ENCODE data around the gene CKS1B. TPM values are rescaled to one million over a fixed set of nuclear protein-coding genes. Genes with fewer than 3 reads are reported as not detected.

Gene CKS1B
- total RNA-seq, 1 experiment from 2014 or later = 258 TPM

DNA sequence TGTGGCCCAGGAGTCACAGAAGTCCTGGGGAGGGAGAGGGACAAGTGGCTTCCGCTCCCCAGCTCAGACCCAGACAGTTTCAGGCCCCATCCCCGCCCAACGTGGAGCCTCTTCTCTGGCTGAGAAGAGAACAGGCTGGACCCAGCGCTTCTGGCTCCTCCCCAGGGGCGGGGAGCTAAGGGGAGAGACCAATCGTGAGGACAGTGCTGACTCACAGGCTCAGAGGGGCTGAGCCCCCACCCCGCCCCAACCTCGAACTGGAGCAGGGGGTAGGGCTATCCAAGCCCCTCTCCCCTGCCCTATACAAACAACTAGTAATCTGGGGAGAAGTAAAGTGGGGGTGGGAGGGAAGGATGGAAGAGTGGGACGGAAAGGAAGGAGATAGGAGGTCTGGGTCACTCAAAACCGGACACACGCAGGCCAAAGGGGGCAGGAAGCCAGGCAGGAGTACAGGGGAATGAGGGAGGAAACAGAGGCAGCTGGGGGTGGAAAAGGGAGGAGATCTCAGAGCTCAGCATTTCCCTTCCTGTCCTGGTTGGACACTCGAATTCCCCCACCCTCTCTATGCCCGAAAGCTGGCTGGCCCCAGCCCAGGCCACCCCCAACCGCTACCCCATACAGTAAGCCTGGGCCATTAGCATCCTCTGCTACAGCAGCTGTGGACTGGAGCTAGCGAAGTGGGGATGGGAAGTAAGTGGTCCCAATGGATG lies 3.7 kb upstream of the CKS1B start, which contains the start of gene SHC1:
TSS of gene SHC1 (minus strand) at position 117 of the 710 bp plus-strand sequence. CDS start 221 bp downstream, outside the sequence.
- H3K4me3 Mint-ChIP-seq = no peak within 1 kb of the TSS
- CTCF ChIA-PET = interaction anchor here (0.8 to 8.3 kb wide), 24 partner anchors 9 to 280 kb away, joined by 3 to 176 read pairs (median 6); partner anchors contain the start of genes ADAM15, FLAD1, KRTCAP2 and LENEP
- H3K9me3 Mint-ChIP-seq = no peaks in the 10 kb centered on the region
- peaks cover 25% of the 10 kb centered on the region for H3K36me3 Mint-ChIP-seq
- DNase-seq (ENCODE audit: low spot score) (peak; percentile 96), ATAC-seq (peak; percentile 63)
- TF ChIP-seq IRF1 (CRISPR knock-in tag; IDR thresholded peaks at IDR 0.05) = no peak
- TF ChIP-seq, protein P1, sequence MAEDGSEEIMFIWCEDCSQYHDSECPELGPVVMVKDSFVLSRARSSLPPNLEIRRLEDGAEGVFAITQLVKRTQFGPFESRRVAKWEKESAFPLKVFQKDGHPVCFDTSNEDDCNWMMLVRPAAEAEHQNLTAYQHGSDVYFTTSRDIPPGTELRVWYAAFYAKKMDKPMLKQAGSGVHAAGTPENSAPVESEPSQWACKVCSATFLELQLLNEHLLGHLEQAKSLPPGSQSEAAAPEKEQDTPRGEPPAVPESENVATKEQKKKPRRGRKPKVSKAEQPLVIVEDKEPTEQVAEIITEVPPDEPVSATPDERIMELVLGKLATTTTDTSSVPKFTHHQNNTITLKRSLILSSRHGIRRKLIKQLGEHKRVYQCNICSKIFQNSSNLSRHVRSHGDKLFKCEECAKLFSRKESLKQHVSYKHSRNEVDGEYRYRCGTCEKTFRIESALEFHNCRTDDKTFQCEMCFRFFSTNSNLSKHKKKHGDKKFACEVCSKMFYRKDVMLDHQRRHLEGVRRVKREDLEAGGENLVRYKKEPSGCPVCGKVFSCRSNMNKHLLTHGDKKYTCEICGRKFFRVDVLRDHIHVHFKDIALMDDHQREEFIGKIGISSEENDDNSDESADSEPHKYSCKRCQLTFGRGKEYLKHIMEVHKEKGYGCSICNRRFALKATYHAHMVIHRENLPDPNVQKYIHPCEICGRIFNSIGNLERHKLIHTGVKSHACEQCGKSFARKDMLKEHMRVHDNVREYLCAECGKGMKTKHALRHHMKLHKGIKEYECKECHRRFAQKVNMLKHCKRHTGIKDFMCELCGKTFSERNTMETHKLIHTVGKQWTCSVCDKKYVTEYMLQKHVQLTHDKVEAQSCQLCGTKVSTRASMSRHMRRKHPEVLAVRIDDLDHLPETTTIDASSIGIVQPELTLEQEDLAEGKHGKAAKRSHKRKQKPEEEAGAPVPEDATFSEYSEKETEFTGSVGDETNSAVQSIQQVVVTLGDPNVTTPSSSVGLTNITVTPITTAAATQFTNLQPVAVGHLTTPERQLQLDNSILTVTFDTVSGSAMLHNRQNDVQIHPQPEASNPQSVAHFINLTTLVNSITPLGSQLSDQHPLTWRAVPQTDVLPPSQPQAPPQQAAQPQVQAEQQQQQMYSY (CRISPR knock-in tag; IDR thresholded peaks at IDR 0.05) = peak; percentile 48; the same call in 1 of the 2 replicates
- TF ChIP-seq PRRX2 (CRISPR knock-in tag; IDR thresholded peaks at IDR 0.05) = 0 out of 2 replicates have a peak, but pooled peaks have one; percentile 35
- TF ChIP-seq, protein P2, sequence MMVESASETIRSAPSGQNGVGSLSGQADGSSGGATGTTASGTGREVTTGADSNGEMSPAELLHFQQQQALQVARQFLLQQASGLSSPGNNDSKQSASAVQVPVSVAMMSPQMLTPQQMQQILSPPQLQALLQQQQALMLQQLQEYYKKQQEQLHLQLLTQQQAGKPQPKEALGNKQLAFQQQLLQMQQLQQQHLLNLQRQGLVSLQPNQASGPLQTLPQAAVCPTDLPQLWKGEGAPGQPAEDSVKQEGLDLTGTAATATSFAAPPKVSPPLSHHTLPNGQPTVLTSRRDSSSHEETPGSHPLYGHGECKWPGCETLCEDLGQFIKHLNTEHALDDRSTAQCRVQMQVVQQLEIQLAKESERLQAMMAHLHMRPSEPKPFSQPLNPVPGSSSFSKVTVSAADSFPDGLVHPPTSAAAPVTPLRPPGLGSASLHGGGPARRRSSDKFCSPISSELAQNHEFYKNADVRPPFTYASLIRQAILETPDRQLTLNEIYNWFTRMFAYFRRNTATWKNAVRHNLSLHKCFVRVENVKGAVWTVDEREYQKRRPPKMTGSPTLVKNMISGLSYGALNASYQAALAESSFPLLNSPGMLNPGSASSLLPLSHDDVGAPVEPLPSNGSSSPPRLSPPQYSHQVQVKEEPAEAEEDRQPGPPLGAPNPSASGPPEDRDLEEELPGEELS (CRISPR knock-in tag; IDR thresholded peaks at IDR 0.05) = 0 out of 2 replicates have a peak, but pooled peaks have one; percentile 25
- 0 out of 2 replicates have a peak, but pooled peaks have one; percentile 10 for TF ChIP-seq NFE2L1 (CRISPR knock-in tag; IDR thresholded peaks at IDR 0.05)
- TF ChIP-seq TEAD1 (CRISPR knock-in tag; IDR thresholded peaks at IDR 0.05) = peak; percentile 56; the same call in 1 of the 2 replicates
- no peak for TF ChIP-seq KAT7 (CRISPR knock-in tag; IDR thresholded peaks at IDR 0.05; ENCODE audit: borderline replicate concordance)
- TF ChIP-seq TP53 (CRISPR knock-in tag; IDR thresholded peaks at IDR 0.05) = no peak
- 0 out of 2 replicates have a peak, but pooled peaks have one; percentile 12 for TF ChIP-seq GABPB1 (CRISPR knock-in tag; IDR thresholded peaks at IDR 0.05)
- no peak for TF ChIP-seq CBFB (CRISPR knock-in tag; IDR thresholded peaks at IDR 0.05; ENCODE audit: low read depth)
- 0 out of 2 replicates have a peak, but pooled peaks have one; percentile 35 for TF ChIP-seq E2F5 (CRISPR knock-in tag; IDR thresholded peaks at IDR 0.05)
- TF ChIP-seq FOXK1 (CRISPR knock-in tag; IDR thresholded peaks at IDR 0.05) = no peak
- TF ChIP-seq, protein P3, sequence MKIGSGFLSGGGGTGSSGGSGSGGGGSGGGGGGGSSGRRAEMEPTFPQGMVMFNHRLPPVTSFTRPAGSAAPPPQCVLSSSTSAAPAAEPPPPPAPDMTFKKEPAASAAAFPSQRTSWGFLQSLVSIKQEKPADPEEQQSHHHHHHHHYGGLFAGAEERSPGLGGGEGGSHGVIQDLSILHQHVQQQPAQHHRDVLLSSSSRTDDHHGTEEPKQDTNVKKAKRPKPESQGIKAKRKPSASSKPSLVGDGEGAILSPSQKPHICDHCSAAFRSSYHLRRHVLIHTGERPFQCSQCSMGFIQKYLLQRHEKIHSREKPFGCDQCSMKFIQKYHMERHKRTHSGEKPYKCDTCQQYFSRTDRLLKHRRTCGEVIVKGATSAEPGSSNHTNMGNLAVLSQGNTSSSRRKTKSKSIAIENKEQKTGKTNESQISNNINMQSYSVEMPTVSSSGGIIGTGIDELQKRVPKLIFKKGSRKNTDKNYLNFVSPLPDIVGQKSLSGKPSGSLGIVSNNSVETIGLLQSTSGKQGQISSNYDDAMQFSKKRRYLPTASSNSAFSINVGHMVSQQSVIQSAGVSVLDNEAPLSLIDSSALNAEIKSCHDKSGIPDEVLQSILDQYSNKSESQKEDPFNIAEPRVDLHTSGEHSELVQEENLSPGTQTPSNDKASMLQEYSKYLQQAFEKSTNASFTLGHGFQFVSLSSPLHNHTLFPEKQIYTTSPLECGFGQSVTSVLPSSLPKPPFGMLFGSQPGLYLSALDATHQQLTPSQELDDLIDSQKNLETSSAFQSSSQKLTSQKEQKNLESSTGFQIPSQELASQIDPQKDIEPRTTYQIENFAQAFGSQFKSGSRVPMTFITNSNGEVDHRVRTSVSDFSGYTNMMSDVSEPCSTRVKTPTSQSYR (CRISPR knock-in tag; IDR thresholded peaks at IDR 0.05) = 0 out of 2 replicates have a peak, but pooled peaks have one; percentile 13
- TF ChIP-seq ETV6 (CRISPR knock-in tag; IDR thresholded peaks at IDR 0.05) = peak; percentile 15; the same call in 1 of the 2 replicates
- peaks cover 42% of the 10 kb centered on the region for H3K4me1 Mint-ChIP-seq
- peak within 1 kb of the TSS; percentile 81; the same call in 1 of the 2 replicates for H3K27ac Mint-ChIP-seq
- H3K27me3 Mint-ChIP-seq (ENCODE audit: low read depth) = no peaks in the 10 kb centered on the region
- POLR2A ChIA-PET = interaction anchor here (0.6 to 7.3 kb wide), 26 partner anchors 9 to 403 kb away, joined by 3 to 176 read pairs (median 4); partner anchors contain the start of genes CHRNB2, EFNA3, FLAD1 and KCNN3
